Left lung (tissue), 10 donors: ENCODE measurements around the gene PRSS22. TPM values are rescaled to one million over a fixed set of nuclear protein-coding genes. Genes with fewer than 3 reads are reported as not detected.

Experiments used
- ATAC-seq: fragments of 200-7000 bp; cut with Tn5 transposase; one replicate; pipeline ENCODE4 v1.9.1; 2020; ENCODE audit warnings: moderate library complexity
- DNase-seq, 4 donors: peaks; one replicate each; pipeline ENCODE4 v3.0.0-alpha.2; 2013 to 2020
- H3K27ac ChIP-seq, 2 donors: fragments of 200-600 bp; sonication (generic) in 1 of 2; one replicate each; pipeline versions ENCODE4 v1.5.0 to v1.8.0; 2020 to 2021
- H3K27me3 ChIP-seq, 2 donors: fragments of 200-600 bp; sonication (generic) in 1 of 2; one replicate each; pipeline versions ENCODE4 v1.5.0 to v1.8.0; 2020 to 2021
- H3K36me3 ChIP-seq, 2 donors: fragments of 200-600 bp; sonication (generic) in 1 of 2; one replicate each; pipeline versions ENCODE4 v1.5.0 to v1.8.0; 2020 to 2021
- H3K4me1 ChIP-seq, 2 donors: fragments of 200-600 bp; one replicate each; pipeline ENCODE4 v1.8.0; 2021
- H3K4me3 ChIP-seq, 2 donors: fragments of 200-600 bp; sonication (generic) in 1 of 2; one replicate each; pipeline versions ENCODE4 v1.5.0 to v1.8.0; 2020 to 2021; ENCODE audit warnings: mild to moderate bottlenecking in 1 of 2
- H3K9me3 ChIP-seq, 2 donors: fragments of 200-600 bp; sonication (generic) in 1 of 2; one replicate each; pipeline versions ENCODE4 v1.5.0 to v1.8.0; 2020 to 2021
- intact Hi-C, 2 donors: fragments of 100-400 bp; cut with DNase I; formaldehyde crosslinking; loops; one replicate each; pipeline versions ENCODE4 v1.11.2 to v1.14.2; 2022
- polyA plus RNA-seq, 6 donors: library from polyadenylated mRNA; unstranded; fragments of 120-200 nt; gene quantifications; one replicate each; pipeline ENCODE4 v1.2.1, GENCODE V29; 2013; ENCODE audit not compliant: insufficient read length in 6 of 6
- total RNA-seq, 2 donors: library from RNA; stranded (reverse); fragmentation: NEBNext Ultra II Directional; extraction: Animal tissue kit (Norgen Biotek cat#: 25700); gene quantifications; one replicate each; pipeline ENCODE4 v1.2.1, GENCODE V29; 2021
- TF ChIP-seq, protein P1 (sequence below), 2 donors: fragments of 200-600 bp; sonication (generic) in 1 of 2; IDR thresholded peaks; one replicate each; pipeline versions ENCODE4 v1.5.0 to v1.8.0; 2021; ENCODE audit warnings: antibody characterized with exemption in 2 of 2
- donor health status: DM: no; HTN: yes; CAD: no.
- donor health status: DM: no; HTN: no; CAD: no.

PRSS22 gene
- total and polyA plus RNA-seq, 8 donors, result 11.9 to 17.3 (median 15.9) TPM

GRCh38 chr16:2881783-2882649, 24.0 kb upstream of the PRSS22 start:
- Histone ChIP-seq H3K36me3 (no peaks in the 10 kb centered on the region), H3K27ac (peak overlapping the region; percentile 87 to 92), H3K27me3 (no peaks in the 10 kb centered on the region), H3K9me3 (no peaks in the 10 kb centered on the region), H3K4me3 (peak overlapping the region; percentile 72 to 88), H3K4me1 (peaks cover 7 to 16% of the 10 kb centered on the region in 2 donors)
- intact Hi-C loops, result no loop called here
- TF ChIP-seq, protein P1, sequence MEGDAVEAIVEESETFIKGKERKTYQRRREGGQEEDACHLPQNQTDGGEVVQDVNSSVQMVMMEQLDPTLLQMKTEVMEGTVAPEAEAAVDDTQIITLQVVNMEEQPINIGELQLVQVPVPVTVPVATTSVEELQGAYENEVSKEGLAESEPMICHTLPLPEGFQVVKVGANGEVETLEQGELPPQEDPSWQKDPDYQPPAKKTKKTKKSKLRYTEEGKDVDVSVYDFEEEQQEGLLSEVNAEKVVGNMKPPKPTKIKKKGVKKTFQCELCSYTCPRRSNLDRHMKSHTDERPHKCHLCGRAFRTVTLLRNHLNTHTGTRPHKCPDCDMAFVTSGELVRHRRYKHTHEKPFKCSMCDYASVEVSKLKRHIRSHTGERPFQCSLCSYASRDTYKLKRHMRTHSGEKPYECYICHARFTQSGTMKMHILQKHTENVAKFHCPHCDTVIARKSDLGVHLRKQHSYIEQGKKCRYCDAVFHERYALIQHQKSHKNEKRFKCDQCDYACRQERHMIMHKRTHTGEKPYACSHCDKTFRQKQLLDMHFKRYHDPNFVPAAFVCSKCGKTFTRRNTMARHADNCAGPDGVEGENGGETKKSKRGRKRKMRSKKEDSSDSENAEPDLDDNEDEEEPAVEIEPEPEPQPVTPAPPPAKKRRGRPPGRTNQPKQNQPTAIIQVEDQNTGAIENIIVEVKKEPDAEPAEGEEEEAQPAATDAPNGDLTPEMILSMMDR (IDR thresholded peaks at IDR 0.05), result no peak
- DNase-seq, result peak in 2 of 4 donors; percentile 64 to 90
- peak; percentile 36 for ATAC-seq

DNA sequence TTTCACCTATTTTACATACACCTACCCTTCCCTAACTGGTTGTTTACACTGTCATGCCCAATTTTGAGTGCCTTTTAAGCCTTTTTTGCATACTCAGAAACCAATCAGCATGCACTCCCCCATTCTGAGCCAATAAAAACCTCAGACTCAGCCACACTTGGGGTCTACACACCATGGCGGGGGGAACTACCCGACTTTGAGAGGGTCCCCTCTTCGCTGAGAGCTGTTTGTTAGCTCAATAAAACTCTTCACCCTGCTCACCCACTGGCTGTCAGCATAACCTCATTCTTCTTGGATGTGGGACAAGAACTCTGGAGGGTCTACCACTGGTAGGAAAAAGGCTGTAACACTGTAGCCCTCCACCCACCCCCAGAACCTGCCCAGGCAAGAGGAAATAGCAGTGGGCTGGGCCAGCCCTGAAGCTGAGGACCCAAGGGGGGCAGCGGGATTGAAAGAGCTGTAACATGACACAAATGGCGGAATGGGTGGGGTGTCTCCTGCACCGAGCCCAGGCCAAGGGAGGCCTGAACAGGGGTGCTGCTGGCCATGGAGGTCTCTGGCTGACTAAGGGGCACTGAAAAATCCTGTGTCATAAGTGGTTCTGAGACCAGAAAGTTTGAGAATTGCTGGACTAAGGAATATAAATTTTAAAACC, 22.0 kb upstream of the PRSS22 start:
- no peaks in the 10 kb centered on the region for H3K27me3 ChIP-seq
- H3K4me3 ChIP-seq, result no peak overlapping the region
- peaks cover 7 to 17% of the 10 kb centered on the region in 2 donors for H3K4me1 ChIP-seq
- intact Hi-C loops, result loop anchor here in 1 of 2 donors (10.0 kb wide), 1 partner anchor 45 kb away; no protein-coding TSS in a partner anchor
- ATAC-seq (no peak), DNase-seq (no peak)
- TF ChIP-seq, protein P1 (IDR thresholded peaks at IDR 0.05), result no peak
- H3K9me3 ChIP-seq, result no peaks in the 10 kb centered on the region
- H3K36me3 ChIP-seq, result no peaks in the 10 kb centered on the region
- H3K27ac ChIP-seq, result no peak overlapping the region

DNA sequence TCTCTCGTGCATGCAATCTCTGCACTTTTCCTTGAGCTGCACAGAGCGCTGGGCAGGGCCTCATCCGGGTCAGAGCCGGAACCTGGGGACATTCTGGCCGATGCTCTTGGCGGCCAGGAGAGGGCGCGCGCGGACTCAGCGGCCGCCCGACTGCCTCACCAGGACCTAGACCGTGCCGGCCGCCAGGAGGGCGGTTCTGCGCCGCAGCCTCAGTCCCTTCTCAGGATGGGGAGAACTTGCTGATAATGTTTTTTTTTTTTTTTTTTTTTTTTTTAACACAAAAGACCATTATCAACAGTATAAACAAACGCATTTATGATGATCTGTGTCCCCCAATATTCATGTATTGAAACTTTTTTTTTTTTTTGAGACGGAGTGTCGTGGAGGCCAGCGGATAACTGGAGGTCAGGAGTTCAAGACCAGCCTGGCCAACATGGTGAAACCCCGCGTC, 17.0 kb upstream of the PRSS22 start:
- intact Hi-C loops, result loop anchor here in 1 of 2 donors (10.0 kb wide), 1 partner anchor 50 kb away; no protein-coding TSS in a partner anchor
- Histone ChIP-seq H3K27me3 (no peaks in the 10 kb centered on the region), H3K27ac (no peak overlapping the region), H3K4me1 (peaks cover 0 to 6% of the 10 kb centered on the region in 2 donors), H3K36me3 (no peaks in the 10 kb centered on the region), H3K4me3 (no peak overlapping the region), H3K9me3 (no peaks in the 10 kb centered on the region)
- TF ChIP-seq, protein P1 (IDR thresholded peaks at IDR 0.05), result peak; percentile 94 to 96
- DNase-seq (peak; percentile 50 to 96 (median 83)), ATAC-seq (peak; percentile 100)

- ATAC-seq, result no peak
- Histone ChIP-seq H3K9me3 (no peaks in the 10 kb centered on the region), H3K27me3 (no peaks in the 10 kb centered on the region), H3K4me3 (no peak overlapping the region), H3K4me1 (peaks cover 0 to 6% of the 10 kb centered on the region in 2 donors), H3K27ac (no peak overlapping the region), H3K36me3 (no peaks in the 10 kb centered on the region)
- no peak for DNase-seq
- TF ChIP-seq, protein P1 (IDR thresholded peaks at IDR 0.05), result no peak
- intact Hi-C loops, result loop anchor here in 1 of 2 donors (10.0 kb wide), 1 partner anchor 51 kb away; no protein-coding TSS in a partner anchor
Measured at GRCh38 chr16:2874032-2874911, 16.3 kb upstream of the PRSS22 start.
